Memory B cell (primary cell): ENCODE results near the gene ZYG11B.
A peak's percentile ranks its signal among the peaks of the same experiment; 100 is the strongest.
"Not testable (repeated sequence)": the region's sequence is repeated elsewhere in the genome, so short reads cannot be mapped to it uniquely, and the experiment has no call there.

Source experiments
- ATAC-seq: fragments of 150-1000 bp; cut with Tn5 transposase; 2 replicates; pipeline ENCODE4 v1.10.0; 2021; ENCODE audit warnings: low read depth, mild to moderate bottlenecking, moderate library complexity
- DNase-seq, 2 donors: peaks; one replicate each; pipeline ENCODE4 v3.0.0; 2022; ENCODE audit warnings: low spot score in 2 of 2
- H3K27ac Mint-ChIP-seq: one replicate; pipeline ENCODE4 v1.8.0; 2022; ENCODE audit warnings: mild to moderate bottlenecking, moderate library complexity, mixed read lengths
- H3K27me3 Mint-ChIP-seq: one replicate; pipeline ENCODE4 v1.8.0; 2022; ENCODE audit warnings: mixed read lengths
- H3K36me3 Mint-ChIP-seq: one replicate; pipeline ENCODE4 v1.8.0; 2022; ENCODE audit warnings: mild to moderate bottlenecking, mixed read lengths
- H3K4me1 Mint-ChIP-seq: one replicate; pipeline ENCODE4 v1.8.0; 2022; ENCODE audit warnings: mixed read lengths
- H3K4me3 Mint-ChIP-seq: one replicate; pipeline ENCODE4 v1.8.0; 2022; ENCODE audit warnings: mild to moderate bottlenecking, moderate library complexity, mixed read lengths
- H3K9me3 Mint-ChIP-seq: one replicate; pipeline ENCODE4 v1.8.0; 2022; ENCODE audit warnings: mixed read lengths

Gene ZYG11B

GRCh38 chr1:52727956-52728656 is 1.9 kb downstream of the ZYG11B start:
- peak overlapping the region; percentile 46 for H3K4me3 Mint-ChIP-seq

GRCh38 chr1:52733368-52733767 is 7.1 kb downstream of the ZYG11B start:
- DNase-seq, result no peak
- Mint-ChIP-seq H3K9me3 (no peaks in the 10 kb centered on the region), H3K4me1 (peaks cover 13% of the 10 kb centered on the region), H3K27ac (no peak overlapping the region), H3K4me3 (no peak overlapping the region), H3K36me3 (no peaks in the 10 kb centered on the region), H3K27me3 (no peaks in the 10 kb centered on the region)
- ATAC-seq, result no peak

More at GRCh38 chr1:52727956-52728656, 1.9 kb downstream of the ZYG11B start:
- Mint-ChIP-seq H3K9me3 (no peaks in the 10 kb centered on the region), H3K27ac (no peak overlapping the region), H3K27me3 (peaks cover 4% of the 10 kb centered on the region), H3K4me1 (peaks cover 23% of the 10 kb centered on the region), H3K36me3 (no peaks in the 10 kb centered on the region)
- ATAC-seq (no peak), DNase-seq (no peak)

- not testable (repeated sequence) for ATAC-seq, H3K9me3 Mint-ChIP-seq, H3K27ac Mint-ChIP-seq, H3K36me3 Mint-ChIP-seq, H3K27me3 Mint-ChIP-seq, H3K4me3 Mint-ChIP-seq, DNase-seq
- H3K4me1 Mint-ChIP-seq, result peaks cover 13% of the 10 kb centered on the region
These were observed 9.1 kb downstream of the ZYG11B start for GRCh38 chr1:52735371-52735770.

- H3K27me3 Mint-ChIP-seq, result no peaks in the 10 kb centered on the region
- H3K36me3 Mint-ChIP-seq, result peaks cover 6% of the 10 kb centered on the region
- no peak overlapping the region for H3K27ac Mint-ChIP-seq
- no peak for ATAC-seq
- no peak for DNase-seq
- no peaks in the 10 kb centered on the region for H3K9me3 Mint-ChIP-seq
- H3K4me3 Mint-ChIP-seq, result no peak overlapping the region
- H3K4me1 Mint-ChIP-seq, result peaks cover 15% of the 10 kb centered on the region
These were observed 11.9 kb downstream of the ZYG11B start for GRCh38 chr1:52738148-52738547.

- ATAC-seq, result no peak
- Mint-ChIP-seq H3K4me3 (no peak overlapping the region), H3K27me3 (no peaks in the 10 kb centered on the region), H3K36me3 (peaks cover 6% of the 10 kb centered on the region), H3K9me3 (no peaks in the 10 kb centered on the region), H3K27ac (no peak overlapping the region), H3K4me1 (peaks cover 12% of the 10 kb centered on the region)
- no peak for DNase-seq
These were observed 12.6 kb downstream of the ZYG11B start for GRCh38 chr1:52738893-52739292.

GRCh38 chr1:52739699-52740467 is 13.6 kb downstream of the ZYG11B start:
- H3K36me3 Mint-ChIP-seq, result peaks cover 7% of the 10 kb centered on the region
- no peak for ATAC-seq
- H3K9me3 Mint-ChIP-seq, result no peaks in the 10 kb centered on the region
- H3K4me3 Mint-ChIP-seq, result no peak overlapping the region
- H3K4me1 Mint-ChIP-seq, result peaks cover 14% of the 10 kb centered on the region
- H3K27ac Mint-ChIP-seq, result no peak overlapping the region
- H3K27me3 Mint-ChIP-seq, result no peaks in the 10 kb centered on the region
- no peak for DNase-seq

- no peak overlapping the region for H3K27ac Mint-ChIP-seq
- H3K4me1 Mint-ChIP-seq, result peaks cover 16% of the 10 kb centered on the region
- peaks cover 10% of the 10 kb centered on the region for H3K36me3 Mint-ChIP-seq
- ATAC-seq (no peak), DNase-seq (no peak)
- H3K9me3 Mint-ChIP-seq, result no peaks in the 10 kb centered on the region
- H3K27me3 Mint-ChIP-seq, result no peaks in the 10 kb centered on the region
- no peak overlapping the region for H3K4me3 Mint-ChIP-seq
These were observed 15.0 kb downstream of the ZYG11B start for GRCh38 chr1:52741259-52741658.

- Mint-ChIP-seq H3K27me3 (no peaks in the 10 kb centered on the region), H3K4me1 (peaks cover 18% of the 10 kb centered on the region), H3K4me3 (no peak overlapping the region), H3K9me3 (no peaks in the 10 kb centered on the region), H3K36me3 (peaks cover 11% of the 10 kb centered on the region), H3K27ac (no peak overlapping the region)
- no peak for ATAC-seq
- no peak for DNase-seq
These were observed 19.9 kb downstream of the ZYG11B start for GRCh38 chr1:52746189-52746588.

GRCh38 chr1:52747450-52747849 is 21.2 kb downstream of the ZYG11B start:
- Mint-ChIP-seq H3K4me1 (peaks cover 22% of the 10 kb centered on the region), H3K4me3 (no peak overlapping the region), H3K27ac (no peak overlapping the region), H3K9me3 (no peaks in the 10 kb centered on the region), H3K27me3 (no peaks in the 10 kb centered on the region), H3K36me3 (peaks cover 8% of the 10 kb centered on the region)
- DNase-seq (no peak), ATAC-seq (no peak)

GRCh38 chr1:52748119-52748518 is 21.9 kb downstream of the ZYG11B start:
- no peaks in the 10 kb centered on the region for H3K27me3 Mint-ChIP-seq
- H3K27ac Mint-ChIP-seq, result no peak overlapping the region
- H3K4me1 Mint-ChIP-seq, result peaks cover 22% of the 10 kb centered on the region
- peaks cover 6% of the 10 kb centered on the region for H3K36me3 Mint-ChIP-seq
- no peak overlapping the region for H3K4me3 Mint-ChIP-seq
- ATAC-seq (no peak), DNase-seq (no peak)
- H3K9me3 Mint-ChIP-seq, result no peaks in the 10 kb centered on the region

GRCh38 chr1:52749496-52749895 is 23.2 kb downstream of the ZYG11B start:
- H3K4me3 Mint-ChIP-seq, ATAC-seq, H3K27ac Mint-ChIP-seq, H3K36me3 Mint-ChIP-seq, H3K27me3 Mint-ChIP-seq, H3K9me3 Mint-ChIP-seq, DNase-seq: not testable (repeated sequence)
- peaks cover 20% of the 10 kb centered on the region for H3K4me1 Mint-ChIP-seq

GRCh38 chr1:52750139-52750538 is 23.9 kb downstream of the ZYG11B start:
- not testable (repeated sequence) for DNase-seq, H3K9me3 Mint-ChIP-seq, H3K36me3 Mint-ChIP-seq, H3K27ac Mint-ChIP-seq, H3K4me3 Mint-ChIP-seq, ATAC-seq, H3K27me3 Mint-ChIP-seq
- H3K4me1 Mint-ChIP-seq, result peaks cover 18% of the 10 kb centered on the region

- H3K27me3 Mint-ChIP-seq, result no peaks in the 10 kb centered on the region
- H3K36me3 Mint-ChIP-seq, result peaks cover 3% of the 10 kb centered on the region
- no peaks in the 10 kb centered on the region for H3K9me3 Mint-ChIP-seq
- H3K4me1 Mint-ChIP-seq, result peaks cover 17% of the 10 kb centered on the region
- DNase-seq, result no peak
- no peak for ATAC-seq
- no peak overlapping the region for H3K4me3 Mint-ChIP-seq
- no peak overlapping the region for H3K27ac Mint-ChIP-seq
These were observed 25.6 kb downstream of the ZYG11B start for GRCh38 chr1:52751589-52752483.

- ATAC-seq, result no peak
- peaks cover 16% of the 10 kb centered on the region for H3K4me1 Mint-ChIP-seq
- no peak overlapping the region for H3K27ac Mint-ChIP-seq
- no peaks in the 10 kb centered on the region for H3K27me3 Mint-ChIP-seq
- no peaks in the 10 kb centered on the region for H3K9me3 Mint-ChIP-seq
- no peak for DNase-seq
- no peak overlapping the region for H3K4me3 Mint-ChIP-seq
- peaks cover 3% of the 10 kb centered on the region for H3K36me3 Mint-ChIP-seq
These were observed 26.2 kb downstream of the ZYG11B start for GRCh38 chr1:52752484-52752826.
